Pancreas (tissue), 10 donors: ENCODE results near the gene PRR36. TPM values are rescaled to one million over a fixed set of nuclear protein-coding genes. Genes with fewer than 3 reads are reported as not detected.

Experiments used
- ATAC-seq, 4 donors: fragments of 200-7000 bp; cut with Tn5 transposase; one replicate each; pipeline versions ENCODE4 v1.8.0 to v1.9.1; 2020; ENCODE audit warnings: mild to moderate bottlenecking in 4 of 4, moderate library complexity in 4 of 4
- DNase-seq, 6 donors: peaks; one replicate each; pipeline ENCODE4 v3.0.0-alpha.2; 2020
- FAIRE-seq: peaks from 2 replicates; lab custom pipeline; 2012; peaks lifted over from hg19 to GRCh38; lab: Jason Lieb, UNC
- H3K27ac ChIP-seq, 4 donors: fragments of 200-600 bp; sonication (generic); 1 replicate in 3 of 4; 2 replicates in 1 of 4; pipeline versions ENCODE4 v1.5.0 to v1.8.0; 2020
- H3K27me3 ChIP-seq, 4 donors: fragments of 200-600 bp; one replicate each; pipeline ENCODE4 v1.8.0; 2021
- H3K36me3 ChIP-seq, 3 donors: fragments of 200-600 bp; sonication (generic) in 1 of 3; one replicate each; pipeline versions ENCODE4 v1.5.0 to v1.8.0; 2020 to 2021
- H3K4me1 ChIP-seq, 3 donors: fragments of 200-600 bp; one replicate each; pipeline ENCODE4 v1.8.0; 2021
- H3K4me3 ChIP-seq, 4 donors: fragments of 200-600 bp; sonication (generic) in 2 of 4; one replicate each; pipeline versions ENCODE4 v1.5.0 to v1.8.0; 2020 to 2021
- H3K9me3 ChIP-seq, 4 donors: fragments of 200-600 bp; one replicate each; pipeline ENCODE4 v1.8.0; 2021
- WGBS, 2 donors: extraction: QIAGEN DNeasy Blood & Tissue Kit; methylation state at CpG; one replicate each; pipeline ENCODE4 v1.1.7; 2013; 5-methylcytosine and 5-hydroxymethylcytosine counted together
- intact Hi-C, 3 donors: fragments of 100-400 bp; cut with DNase I; formaldehyde crosslinking; loops; one replicate each; pipeline versions ENCODE4 v1.11.1 to v1.14.2; 2022
- polyA plus RNA-seq, 2 donors: library from polyadenylated mRNA; stranded (reverse); fragments of 200-250 nt; gene quantifications; one replicate each; pipeline ENCODE4 v1.2.3, GENCODE V29; 2013
- total RNA-seq, 6 donors: library from RNA; stranded (reverse); fragmentation: NEBNext Ultra II Directional in 4 of 6; extraction: Animal tissue kit (Norgen Biotek cat#: 25700) in 4 of 6; gene quantifications; one replicate each; pipeline versions ENCODE4 v1.2.1 to v1.2.4, GENCODE V29; 2021 to 2023
- TF ChIP-seq, protein P1 (sequence below), 4 donors: fragments of 200-600 bp; sonication (generic) in 3 of 4; IDR thresholded peaks; one replicate each; pipeline versions ENCODE4 v1.5.0 to v1.8.0; 2021; ENCODE audit warnings: antibody characterized with exemption in 4 of 4
- donor health status: healthy with polysubstance abuse.
- donor health status: DM: no; HTN: no; CAD: no; lungs with moderate emphysema.
- donor health status: DM: no; HTN: no; CAD: no.
- donor health status: control.
- donor health status: control.
- donor health status: Bipolar disorder and iron deficiency.
- donor health status: DM: yes; HTN: yes; CAD: no.
- donor health status: DM: no; HTN: no; CAD: no.
- donor health status: DM: no; HTN: no; CAD: no.
- donor health status: DM: yes; HTN: yes; CAD: no.

Gene PRR36
- total and polyA plus RNA-seq, 8 donors: 1.6 to 3.1 (median 2.0) TPM

DNA sequence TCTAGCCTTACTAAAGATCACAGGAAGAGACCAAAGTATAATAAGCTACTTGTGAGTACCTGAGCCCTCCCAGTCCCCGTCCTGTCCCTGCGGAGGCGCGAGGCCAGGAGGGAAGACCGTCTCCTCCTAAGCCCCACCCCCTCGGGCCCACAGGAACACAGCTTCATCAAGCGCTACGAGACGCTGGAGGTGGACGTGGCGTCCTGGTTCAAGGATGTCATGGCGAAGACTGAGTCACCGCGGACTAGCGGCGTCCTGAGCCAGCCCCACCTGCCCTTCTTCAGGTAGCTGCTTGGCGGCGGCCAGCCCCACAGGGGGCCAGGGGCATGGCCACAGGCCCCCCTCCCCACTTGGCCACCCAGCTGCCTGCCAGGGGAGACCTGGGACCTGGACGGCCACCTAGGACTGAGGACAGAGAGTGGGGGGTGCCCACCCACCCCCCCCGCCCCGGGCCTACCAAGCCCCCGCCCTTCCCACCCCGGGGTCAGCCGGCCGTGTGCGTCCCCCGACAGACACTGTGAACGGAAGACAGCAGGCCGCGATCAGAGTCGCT, 38.0 kb upstream of the PRR36 start:
- TF ChIP-seq, protein P1, sequence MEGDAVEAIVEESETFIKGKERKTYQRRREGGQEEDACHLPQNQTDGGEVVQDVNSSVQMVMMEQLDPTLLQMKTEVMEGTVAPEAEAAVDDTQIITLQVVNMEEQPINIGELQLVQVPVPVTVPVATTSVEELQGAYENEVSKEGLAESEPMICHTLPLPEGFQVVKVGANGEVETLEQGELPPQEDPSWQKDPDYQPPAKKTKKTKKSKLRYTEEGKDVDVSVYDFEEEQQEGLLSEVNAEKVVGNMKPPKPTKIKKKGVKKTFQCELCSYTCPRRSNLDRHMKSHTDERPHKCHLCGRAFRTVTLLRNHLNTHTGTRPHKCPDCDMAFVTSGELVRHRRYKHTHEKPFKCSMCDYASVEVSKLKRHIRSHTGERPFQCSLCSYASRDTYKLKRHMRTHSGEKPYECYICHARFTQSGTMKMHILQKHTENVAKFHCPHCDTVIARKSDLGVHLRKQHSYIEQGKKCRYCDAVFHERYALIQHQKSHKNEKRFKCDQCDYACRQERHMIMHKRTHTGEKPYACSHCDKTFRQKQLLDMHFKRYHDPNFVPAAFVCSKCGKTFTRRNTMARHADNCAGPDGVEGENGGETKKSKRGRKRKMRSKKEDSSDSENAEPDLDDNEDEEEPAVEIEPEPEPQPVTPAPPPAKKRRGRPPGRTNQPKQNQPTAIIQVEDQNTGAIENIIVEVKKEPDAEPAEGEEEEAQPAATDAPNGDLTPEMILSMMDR (IDR thresholded peaks at IDR 0.05): no peak

DNA sequence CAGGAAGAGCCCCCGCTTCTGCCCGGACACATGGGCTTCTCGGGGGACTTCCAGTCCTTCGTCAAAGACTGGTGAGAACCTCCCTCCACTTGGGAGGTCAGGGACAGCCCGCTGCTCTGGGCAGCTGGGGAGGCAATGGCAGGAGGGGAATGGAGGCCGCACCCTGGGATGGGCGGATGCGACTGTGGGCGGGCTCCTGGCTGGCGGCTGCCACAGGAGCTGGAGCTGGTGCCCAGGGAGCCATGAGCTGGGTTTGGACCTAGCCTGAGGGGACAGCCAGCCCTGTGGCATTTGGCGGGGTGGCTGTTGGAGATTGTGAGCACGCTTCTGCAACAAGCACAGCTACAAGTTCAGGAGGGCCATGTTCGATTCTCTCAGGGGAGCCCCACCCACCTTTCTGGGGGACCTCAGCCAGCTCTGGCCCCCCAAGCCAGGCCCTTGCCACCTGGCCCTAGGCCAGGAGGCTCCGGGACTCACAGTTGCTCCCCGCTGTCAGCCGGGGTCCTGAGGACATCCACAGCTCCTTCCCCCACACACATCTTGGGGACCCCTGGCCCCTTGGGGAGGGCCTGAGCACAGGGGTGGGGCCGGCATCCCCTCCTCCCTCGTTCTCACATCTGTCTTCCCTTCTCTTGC, 37.4 kb upstream of the PRR36 start:
- no peak overlapping the region for H3K4me3 ChIP-seq
- H3K9me3 ChIP-seq: no peaks in the 10 kb centered on the region
- WGBS, 2 donors: 90 to 93% methylated on average over 18 of the region's 18 CpGs
- DNase-seq: peak in 2 of 6 donors; percentile 36 to 74
- no peak overlapping the region for H3K27ac ChIP-seq
- H3K4me1 ChIP-seq: peaks cover 0 to 9% (median 0%) of the 10 kb centered on the region in 3 donors
- intact Hi-C loops: no loop called here
- no peak for ATAC-seq
- peaks cover 0 to 6% (median 0%) of the 10 kb centered on the region in 4 donors for H3K27me3 ChIP-seq
- FAIRE-seq: no peak
- TF ChIP-seq, protein P1 (IDR thresholded peaks at IDR 0.05): no peak
- H3K36me3 ChIP-seq: peaks cover 4 to 29% (median 22%) of the 10 kb centered on the region in 3 donors

More for the DNA sequence above, 38.0 kb upstream of the PRR36 start:
- DNase-seq (peak in 3 of 6 donors; percentile 40 to 74 (median 53)), ATAC-seq (no peak), FAIRE-seq (no peak)
- Histone ChIP-seq H3K36me3 (peaks cover 4 to 29% (median 22%) of the 10 kb centered on the region in 3 donors), H3K4me1 (peaks cover 0 to 10% (median under 1%) of the 10 kb centered on the region in 3 donors), H3K27ac (no peak overlapping the region), H3K27me3 (peaks cover 0 to 6% (median 0%) of the 10 kb centered on the region in 4 donors), H3K4me3 (no peak overlapping the region), H3K9me3 (no peaks in the 10 kb centered on the region)
- intact Hi-C loops: no loop called here
- WGBS, 2 donors: 91 to 92% methylated on average over 28 to 31 of the region's 31 CpGs

DNA sequence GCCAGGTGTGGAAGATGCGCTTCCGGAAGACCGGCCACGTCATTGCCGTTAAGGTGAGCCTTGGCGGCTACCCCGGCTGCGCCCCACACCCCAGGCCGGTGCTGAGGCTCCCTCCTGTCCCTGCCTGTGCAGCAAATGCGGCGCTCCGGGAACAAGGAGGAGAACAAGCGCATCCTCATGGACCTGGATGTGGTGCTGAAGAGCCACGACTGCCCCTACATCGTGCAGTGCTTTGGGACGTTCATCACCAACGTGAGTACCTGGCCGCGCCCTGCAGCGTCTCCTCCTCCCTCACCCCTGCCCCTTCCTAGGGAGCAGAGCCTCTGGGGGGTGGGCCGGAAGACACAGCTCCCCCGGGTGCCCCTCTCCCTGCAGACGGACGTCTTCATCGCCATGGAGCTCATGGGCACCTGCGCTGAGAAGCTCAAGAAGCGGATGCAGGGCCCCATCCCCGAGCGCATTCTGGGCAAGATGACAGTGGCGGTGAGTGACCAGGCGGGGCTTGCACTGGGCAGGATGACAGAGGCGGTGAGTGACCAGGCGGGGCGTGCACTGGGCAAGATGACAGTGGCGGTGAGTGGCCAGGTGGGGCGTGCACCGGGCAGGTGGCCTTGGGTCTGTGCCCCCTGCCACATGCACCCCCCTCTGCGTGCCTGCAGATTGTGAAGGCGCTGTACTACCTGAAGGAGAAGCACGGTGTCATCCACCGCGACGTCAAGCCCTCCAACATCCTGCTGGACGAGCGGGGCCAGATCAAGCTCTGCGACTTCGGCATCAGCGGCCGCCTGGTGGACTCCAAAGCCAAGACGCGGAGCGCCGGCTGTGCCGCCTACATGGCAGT, 36.4 kb upstream of the PRR36 start:
- no peak overlapping the region for H3K4me3 ChIP-seq
- DNase-seq: peak in 3 of 6 donors; percentile 42 to 77 (median 56)
- WGBS, 2 donors: 91 to 92% methylated on average over 50 to 54 of the region's 54 CpGs
- H3K9me3 ChIP-seq: no peaks in the 10 kb centered on the region
- H3K4me1 ChIP-seq: no peaks in the 10 kb centered on the region
- H3K27me3 ChIP-seq: no peaks in the 10 kb centered on the region
- FAIRE-seq: no peak
- TF ChIP-seq, protein P1 (IDR thresholded peaks at IDR 0.05): no peak
- intact Hi-C loops: no loop called here
- peaks cover 4 to 29% (median 22%) of the 10 kb centered on the region in 3 donors for H3K36me3 ChIP-seq
- ATAC-seq: no peak
- no peak overlapping the region for H3K27ac ChIP-seq

DNA sequence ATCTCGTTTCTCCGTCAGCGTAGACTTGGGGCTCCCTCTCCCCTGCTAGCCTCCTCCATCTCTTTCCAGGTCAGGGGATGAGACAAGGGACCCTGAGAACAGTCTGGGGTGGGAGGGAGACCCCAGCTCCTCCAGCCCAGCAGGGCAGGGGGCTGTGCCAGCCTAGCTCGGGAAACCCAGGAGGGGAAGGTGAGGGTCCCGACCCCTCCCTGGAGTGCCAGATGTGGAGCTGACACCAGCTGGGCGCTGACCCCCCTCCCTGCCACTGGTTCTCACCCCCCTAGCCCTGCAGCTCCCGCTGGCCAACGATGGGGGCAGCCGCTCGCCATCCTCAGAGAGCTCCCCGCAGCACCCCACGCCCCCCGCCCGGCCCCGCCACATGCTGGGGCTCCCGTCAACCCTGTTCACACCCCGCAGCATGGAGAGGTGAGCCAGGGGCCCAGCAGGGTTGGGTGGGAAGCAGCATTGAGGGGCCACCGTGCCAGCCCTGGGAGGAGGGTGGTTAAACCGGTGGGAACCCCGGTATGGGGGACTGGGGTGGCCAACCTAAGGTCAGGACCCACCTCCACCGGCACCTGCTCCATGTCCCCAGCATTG, 35.4 kb upstream of the PRR36 start:
- DNase-seq (peak in 3 of 6 donors; percentile 39 to 72 (median 53)), ATAC-seq (no peak), FAIRE-seq (no peak)
- no peaks in the 10 kb centered on the region for H3K27me3 ChIP-seq
- WGBS, 2 donors: 90 to 93% methylated on average over 21 of the region's 21 CpGs
- TF ChIP-seq, protein P1 (IDR thresholded peaks at IDR 0.05): no peak
- peaks cover 4 to 29% (median 22%) of the 10 kb centered on the region in 3 donors for H3K36me3 ChIP-seq
- no peak overlapping the region for H3K4me3 ChIP-seq
- peaks cover 3 to 9% (median 6%) of the 10 kb centered on the region in 3 donors for H3K4me1 ChIP-seq
- H3K9me3 ChIP-seq: no peaks in the 10 kb centered on the region
- H3K27ac ChIP-seq: no peak overlapping the region
- intact Hi-C loops: no loop called here
